ENCODE data around the gene SOHLH1. TPM values are rescaled to one million over a fixed set of nuclear protein-coding genes. Genes with fewer than 3 reads are reported as not detected.

SOHLH1 gene
- total RNA-seq, 1 donor from 2014 or later, result not detected

- Histone ChIP-seq H3K9me3 (peaks cover 0 to 7% of the 10 kb centered on the region in 2 donors), H3K36me3 (no peaks in the 10 kb centered on the region), H3K4me3 (no peak overlapping the region), H3K27ac (no peak overlapping the region), H3K4me1 (no peaks in the 10 kb centered on the region), H3K27me3 (no peaks in the 10 kb centered on the region)
- no peak for DNase-seq (ENCODE audit: low spot score in 2 of 2)
- intact Hi-C loops (cut with DNase I), result no loop called here
- TF ChIP-seq CTCF (IDR thresholded peaks at IDR 0.05), result no peak
These were observed 35.4 kb upstream of the SOHLH1 start for GRCh38 chr9:135734616-135735144.

GRCh38 chr9:135732569-135733257 is 33.4 kb upstream of the SOHLH1 start:
- Histone ChIP-seq H3K4me3 (no peak overlapping the region), H3K27me3 (no peaks in the 10 kb centered on the region), H3K27ac (no peak overlapping the region), H3K9me3 (peaks cover 0 to 7% of the 10 kb centered on the region in 2 donors), H3K36me3 (no peaks in the 10 kb centered on the region), H3K4me1 (no peaks in the 10 kb centered on the region)
- intact Hi-C loops (cut with DNase I), result no loop called here
- no peak for TF ChIP-seq CTCF (IDR thresholded peaks at IDR 0.05)
- no peak for DNase-seq (ENCODE audit: low spot score in 2 of 2)

GRCh38 chr9:135731454-135731853 is 32.2 kb upstream of the SOHLH1 start:
- Histone ChIP-seq H3K27me3 (no peaks in the 10 kb centered on the region), H3K4me1 (no peaks in the 10 kb centered on the region), H3K4me3 (no peak overlapping the region), H3K36me3 (no peaks in the 10 kb centered on the region), H3K27ac (no peak overlapping the region), H3K9me3 (peaks cover 0 to 7% of the 10 kb centered on the region in 2 donors)
- DNase-seq (ENCODE audit: low spot score in 2 of 2), result no peak
- intact Hi-C loops (cut with DNase I), result no loop called here
- no peak for TF ChIP-seq CTCF (IDR thresholded peaks at IDR 0.05)

GRCh38 chr9:135729480-135729879 is 30.2 kb upstream of the SOHLH1 start:
- no peaks in the 10 kb centered on the region for H3K36me3 ChIP-seq
- DNase-seq (ENCODE audit: low spot score in 2 of 2), result no peak
- no peak for TF ChIP-seq CTCF (IDR thresholded peaks at IDR 0.05)
- peaks cover 0 to 7% of the 10 kb centered on the region in 2 donors for H3K9me3 ChIP-seq
- intact Hi-C loops (cut with DNase I), result no loop called here
- H3K4me1 ChIP-seq, result no peaks in the 10 kb centered on the region
- H3K27me3 ChIP-seq, result no peaks in the 10 kb centered on the region
- no peak overlapping the region for H3K4me3 ChIP-seq
- no peak overlapping the region for H3K27ac ChIP-seq

GRCh38 chr9:135728436-135729110 is 29.3 kb upstream of the SOHLH1 start:
- H3K9me3 ChIP-seq, result peaks cover 0 to 7% of the 10 kb centered on the region in 2 donors
- H3K4me1 ChIP-seq, result no peaks in the 10 kb centered on the region
- intact Hi-C loops (cut with DNase I), result no loop called here
- H3K27me3 ChIP-seq, result no peaks in the 10 kb centered on the region
- no peak for DNase-seq (ENCODE audit: low spot score in 2 of 2)
- TF ChIP-seq CTCF (IDR thresholded peaks at IDR 0.05), result no peak
- H3K27ac ChIP-seq, result no peak overlapping the region
- H3K4me3 ChIP-seq, result no peak overlapping the region
- H3K36me3 ChIP-seq, result no peaks in the 10 kb centered on the region
